ENCODE results near the gene CEP97. TPM values are rescaled to one million over a fixed set of nuclear protein-coding genes. Genes with fewer than 3 reads are reported as not detected.
A peak's percentile ranks its signal among the peaks of the same experiment; 100 is the strongest.

The CEP97 gene, protein sequence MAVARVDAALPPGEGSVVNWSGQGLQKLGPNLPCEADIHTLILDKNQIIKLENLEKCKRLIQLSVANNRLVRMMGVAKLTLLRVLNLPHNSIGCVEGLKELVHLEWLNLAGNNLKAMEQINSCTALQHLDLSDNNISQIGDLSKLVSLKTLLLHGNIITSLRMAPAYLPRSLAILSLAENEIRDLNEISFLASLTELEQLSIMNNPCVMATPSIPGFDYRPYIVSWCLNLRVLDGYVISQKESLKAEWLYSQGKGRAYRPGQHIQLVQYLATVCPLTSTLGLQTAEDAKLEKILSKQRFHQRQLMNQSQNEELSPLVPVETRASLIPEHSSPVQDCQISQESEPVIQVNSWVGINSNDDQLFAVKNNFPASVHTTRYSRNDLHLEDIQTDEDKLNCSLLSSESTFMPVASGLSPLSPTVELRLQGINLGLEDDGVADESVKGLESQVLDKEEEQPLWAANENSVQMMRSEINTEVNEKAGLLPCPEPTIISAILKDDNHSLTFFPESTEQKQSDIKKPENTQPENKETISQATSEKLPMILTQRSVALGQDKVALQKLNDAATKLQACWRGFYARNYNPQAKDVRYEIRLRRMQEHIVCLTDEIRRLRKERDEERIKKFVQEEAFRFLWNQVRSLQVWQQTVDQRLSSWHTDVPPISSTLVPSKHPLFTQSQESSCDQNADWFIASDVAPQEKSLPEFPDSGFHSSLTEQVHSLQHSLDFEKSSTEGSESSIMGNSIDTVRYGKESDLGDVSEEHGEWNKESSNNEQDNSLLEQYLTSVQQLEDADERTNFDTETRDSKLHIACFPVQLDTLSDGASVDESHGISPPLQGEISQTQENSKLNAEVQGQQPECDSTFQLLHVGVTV
- total RNA-seq (10 to 100 TPM in 4 of 5 donors, 1 to 10 TPM in 1; 9.9 to 13.9 (median 12.7) TPM), total RNA-seq (7.5 to 54.9 (median 29.2) reads per million in 29 experiments)
- total RNA-seq (2013) = 14.4 TPM

DNA sequence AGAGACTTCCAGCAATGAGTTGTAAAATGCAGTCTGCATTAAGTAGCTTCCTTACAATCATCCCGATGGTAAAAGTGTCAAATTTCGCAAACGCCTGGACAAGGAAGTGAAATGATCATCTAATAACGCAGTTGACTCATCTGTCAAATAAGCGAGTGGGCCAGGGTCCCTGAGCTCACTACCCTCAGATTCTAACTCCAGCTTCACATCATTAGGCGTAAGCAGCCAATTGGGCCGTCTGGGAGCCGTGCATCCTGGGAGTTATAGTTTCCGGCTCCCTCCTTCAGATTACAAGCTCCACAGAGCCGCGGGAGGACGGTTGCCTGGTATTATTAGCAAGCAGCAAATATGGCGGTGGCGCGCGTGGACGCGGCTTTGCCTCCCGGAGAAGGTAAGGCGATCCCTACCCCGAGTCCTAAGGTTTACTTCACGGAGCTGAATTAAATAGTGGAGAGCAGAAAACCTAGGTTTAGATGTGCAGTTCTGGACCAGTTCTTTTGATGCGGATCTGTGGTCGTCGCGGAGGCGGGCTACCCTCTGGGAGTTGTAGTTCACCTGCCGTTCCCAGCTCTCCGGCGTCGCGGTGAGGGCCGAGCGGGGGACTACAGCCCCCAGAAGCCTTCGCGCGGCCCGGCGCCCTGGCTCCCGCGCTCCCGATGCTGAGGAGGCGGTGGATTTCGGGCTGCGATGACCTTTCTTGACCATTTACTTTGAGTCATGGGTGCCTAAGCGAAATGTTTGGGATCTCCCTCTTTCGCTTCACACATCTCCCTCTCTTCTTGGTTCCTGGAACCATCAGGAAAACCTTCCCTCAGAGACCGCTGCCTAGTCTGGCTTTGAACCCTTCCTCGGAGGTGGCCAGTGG, at the start of gene CEP97:
CEP97 (plus strand) TSS at position 286 of the 865 bp plus-strand sequence; CDS start at position 349, 63 bp downstream.
- peak within 1 kb of the TSS; percentile 75 to 99 for H3K4me3 ChIP-seq (ENCODE audit: control insufficient read depth in 1 of 2, extremely low read depth in 1 of 2, low read length in 1 of 2)
- Mint-ChIP-seq H3K36me3 (peaks cover 14% of the 10 kb centered on the region), H3K9me3 (no peaks in the 10 kb centered on the region), H3K4me1 (peaks cover 45 to 56% (median 51%) of the 10 kb centered on the region in 3 donors), H3K27ac (peak within 1 kb of the TSS; percentile 98 to 99), H3K27me3 (no peaks in the 10 kb centered on the region), H3K4me3 (peak within 1 kb of the TSS; percentile 97 to 99 (median 98))
- H3K9me3 ChIP-seq = no peaks in the 10 kb centered on the region
- peak within 1 kb of the TSS; percentile 56 for H3K27ac ChIP-seq (ENCODE audit: low read length)
- no peaks in the 10 kb centered on the region for H3K27me3 ChIP-seq (replicated peaks in 1 of 2; ENCODE audit: control insufficient read depth in 2 of 2, extremely low read depth in 1 of 2, insufficient read depth in 2 of 2, low read length in 1 of 2)
- DNase-seq (peak; percentile 73 to 91 (median 82)), ATAC-seq (replicated peaks in 1 of 4) (peak; percentile 95 to 99 (median 96))
- H3K4me1 ChIP-seq (ENCODE audit: control insufficient read depth in 1 of 2, extremely low read depth in 1 of 2, insufficient read depth in 2 of 2, low read length in 2 of 2) = peaks cover 25 to 33% of the 10 kb centered on the region in 2 experiments
- ChIA-PET POLR2A (interaction anchor here (0.6 to 1.7 kb wide), 14 partner anchors 18 to 1016 kb away, joined by 3 to 10 read pairs (median 4); partner anchors contain the start of genes ZBTB11 (in 2 of the 2), NFKBIZ (in 1 of the 2), NXPE3 (in 1 of the 2) and PCNP (in 1 of the 2)), CTCF (interaction anchor here (0.6 to 1.9 kb wide), 14 partner anchors 8 to 1893 kb away, joined by 3 to 12 read pairs (median 4); partner anchors contain the start of genes NXPE3 (in 1 of the 2), PCNP (in 1 of the 2) and RPL24 (in 1 of the 2))
- peaks cover 4 to 20% of the 10 kb centered on the region in 2 donors for H3K36me3 ChIP-seq (ENCODE audit: control insufficient read depth in 2 of 2, extremely low read depth in 1 of 2, insufficient read depth in 1 of 2, low read length in 1 of 2)
- under 1% methylated on average over 34 of the region's 49 CpGs for WGBS (ENCODE audit: insufficient coverage)

DNA sequence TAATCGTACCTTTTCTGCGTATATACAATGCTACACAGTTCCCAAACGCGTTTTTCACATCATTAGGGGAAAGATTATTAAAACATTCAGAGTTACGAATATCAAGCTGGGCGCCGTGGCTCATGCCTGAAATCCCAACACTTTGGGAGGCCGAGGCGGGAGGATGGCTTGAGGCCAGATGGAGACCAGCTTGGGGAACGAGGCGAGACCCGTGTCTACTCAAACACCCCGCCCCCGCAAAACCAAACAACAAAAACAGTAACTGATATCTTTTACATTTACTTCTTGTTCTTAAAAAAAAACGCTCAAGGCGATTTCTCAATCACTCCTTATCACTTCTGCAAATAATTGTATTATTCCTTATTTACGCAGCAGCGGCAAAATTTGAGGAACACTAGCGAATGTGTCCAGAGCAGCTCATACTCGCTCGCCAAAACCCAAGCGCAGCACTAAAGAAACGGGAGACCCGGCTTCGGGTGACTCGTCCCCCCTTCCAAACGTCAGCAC, 48.7 kb upstream of the CEP97 start:
- ATAC-seq (replicated peaks in 1 of 4) = no peak
- Histone ChIP-seq H3K36me3 (ENCODE audit: control insufficient read depth in 2 of 2, extremely low read depth in 1 of 2, insufficient read depth in 1 of 2, low read length in 1 of 2) (peaks cover 0 to 14% of the 10 kb centered on the region in 2 donors), H3K27ac (ENCODE audit: low read length) (peak overlapping the region; percentile 98), H3K27me3 (replicated peaks in 1 of 2; ENCODE audit: control insufficient read depth in 2 of 2, extremely low read depth in 1 of 2, insufficient read depth in 2 of 2, low read length in 1 of 2) (no peaks in the 10 kb centered on the region), H3K9me3 (no peaks in the 10 kb centered on the region), H3K4me3 (ENCODE audit: control insufficient read depth in 1 of 2, extremely low read depth in 1 of 2, low read length in 1 of 2) (peak overlapping the region; percentile 89 to 97), H3K4me1 (ENCODE audit: control insufficient read depth in 1 of 2, extremely low read depth in 1 of 2, insufficient read depth in 2 of 2, low read length in 2 of 2) (peaks cover 24 to 28% of the 10 kb centered on the region in 2 experiments)
- Mint-ChIP-seq H3K9me3 (no peaks in the 10 kb centered on the region), H3K27ac (peak overlapping the region; percentile 91 to 93), H3K4me1 (peaks cover 57 to 58% (median 58%) of the 10 kb centered on the region in 3 donors), H3K4me3 (peak overlapping the region; percentile 91 to 98 (median 95)), H3K36me3 (peaks cover 23% of the 10 kb centered on the region), H3K27me3 (no peaks in the 10 kb centered on the region)
- peak in 4 of 35 experiments; percentile 4 to 15 (median 6) for DNase-seq
- ChIA-PET POLR2A (interaction anchor here (0.6 to 4.5 kb wide), 8 partner anchors 10 to 962 kb away, joined by 4 to 37 read pairs (median 10); partner anchors contain the start of genes RPL24 (in 2 of the 2), CEP97 (in 1 of the 2), NXPE3 (in 1 of the 2) and PCNP (in 1 of the 2)), CTCF (interaction anchor here (0.6 to 3.8 kb wide), 6 partner anchors 9 to 169 kb away, joined by 3 to 13 read pairs (median 6); partner anchors contain the start of genes CEP97 (in 1 of the 2), PCNP (in 1 of the 2) and RPL24 (in 1 of the 2))
- whole genome bisulfite sequencing (ENCODE audit: insufficient coverage) = 4% methylated on average over 23 of the region's 27 CpGs

DNA sequence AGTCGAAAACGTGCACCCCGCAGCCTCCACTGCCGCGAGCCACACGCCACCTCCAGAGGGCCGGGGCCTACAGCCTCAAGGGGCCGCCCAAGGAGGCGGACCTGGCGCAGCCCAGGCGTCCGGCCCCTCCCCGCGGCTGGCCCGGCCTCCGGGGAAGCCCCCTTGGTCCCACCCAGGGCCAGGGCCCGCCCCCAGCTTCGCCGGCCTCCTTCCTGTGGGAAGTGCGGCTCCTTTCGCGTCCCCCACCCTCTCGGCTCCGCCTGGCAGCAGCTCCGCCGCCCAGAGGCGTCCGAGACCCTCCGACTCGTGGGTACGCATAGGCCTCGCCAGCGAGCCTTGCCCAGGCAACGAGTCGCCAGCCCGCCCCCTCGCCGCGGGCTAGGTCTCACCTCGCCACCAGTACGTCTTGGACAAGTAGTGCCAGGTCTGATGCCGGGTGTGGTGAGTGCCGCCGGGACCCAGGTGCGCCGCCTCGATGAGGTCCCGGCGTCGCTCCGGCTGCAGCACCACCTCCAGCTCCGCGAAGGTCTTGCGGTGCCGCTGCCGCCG, 48.1 kb upstream of the CEP97 start:
- ChIA-PET POLR2A (interaction anchor here (0.6 to 4.5 kb wide), 8 partner anchors 10 to 198 kb away, joined by 4 to 37 read pairs (median 10); partner anchors contain the start of genes RPL24 (in 2 of the 2), CEP97 (in 1 of the 2), NXPE3 (in 1 of the 2) and PCNP (in 1 of the 2)), CTCF (interaction anchor here (0.6 to 3.8 kb wide), 8 partner anchors 9 to 169 kb away, joined by 3 to 13 read pairs (median 4); partner anchors contain the start of genes CEP97 (in 1 of the 2), PCNP (in 1 of the 2) and RPL24 (in 1 of the 2))
- Histone ChIP-seq H3K4me1 (ENCODE audit: control insufficient read depth in 1 of 2, extremely low read depth in 1 of 2, insufficient read depth in 2 of 2, low read length in 2 of 2) (peaks cover 24 to 28% of the 10 kb centered on the region in 2 experiments), H3K9me3 (no peaks in the 10 kb centered on the region), H3K27ac (ENCODE audit: low read length) (peak overlapping the region; percentile 98), H3K36me3 (ENCODE audit: control insufficient read depth in 2 of 2, extremely low read depth in 1 of 2, insufficient read depth in 1 of 2, low read length in 1 of 2) (peaks cover 3 to 15% of the 10 kb centered on the region in 2 donors), H3K4me3 (ENCODE audit: control insufficient read depth in 1 of 2, extremely low read depth in 1 of 2, low read length in 1 of 2) (peak overlapping the region; percentile 89 to 97), H3K27me3 (replicated peaks in 1 of 2; ENCODE audit: control insufficient read depth in 2 of 2, extremely low read depth in 1 of 2, insufficient read depth in 2 of 2, low read length in 1 of 2) (no peaks in the 10 kb centered on the region)
- Mint-ChIP-seq H3K36me3 (peaks cover 25% of the 10 kb centered on the region), H3K9me3 (no peaks in the 10 kb centered on the region), H3K27ac (peak overlapping the region; percentile 97 to 99), H3K27me3 (no peaks in the 10 kb centered on the region), H3K4me1 (peaks cover 61 to 62% (median 61%) of the 10 kb centered on the region in 3 donors), H3K4me3 (peak overlapping the region; percentile 91 to 98 (median 95))
- peak; percentile 87 to 96 (median 93) for DNase-seq
- ATAC-seq (replicated peaks in 1 of 4) = peak; percentile 85 to 89 (median 86)
- WGBS (ENCODE audit: insufficient coverage) = 0% methylated on average over 57 of the region's 57 CpGs

DNA sequence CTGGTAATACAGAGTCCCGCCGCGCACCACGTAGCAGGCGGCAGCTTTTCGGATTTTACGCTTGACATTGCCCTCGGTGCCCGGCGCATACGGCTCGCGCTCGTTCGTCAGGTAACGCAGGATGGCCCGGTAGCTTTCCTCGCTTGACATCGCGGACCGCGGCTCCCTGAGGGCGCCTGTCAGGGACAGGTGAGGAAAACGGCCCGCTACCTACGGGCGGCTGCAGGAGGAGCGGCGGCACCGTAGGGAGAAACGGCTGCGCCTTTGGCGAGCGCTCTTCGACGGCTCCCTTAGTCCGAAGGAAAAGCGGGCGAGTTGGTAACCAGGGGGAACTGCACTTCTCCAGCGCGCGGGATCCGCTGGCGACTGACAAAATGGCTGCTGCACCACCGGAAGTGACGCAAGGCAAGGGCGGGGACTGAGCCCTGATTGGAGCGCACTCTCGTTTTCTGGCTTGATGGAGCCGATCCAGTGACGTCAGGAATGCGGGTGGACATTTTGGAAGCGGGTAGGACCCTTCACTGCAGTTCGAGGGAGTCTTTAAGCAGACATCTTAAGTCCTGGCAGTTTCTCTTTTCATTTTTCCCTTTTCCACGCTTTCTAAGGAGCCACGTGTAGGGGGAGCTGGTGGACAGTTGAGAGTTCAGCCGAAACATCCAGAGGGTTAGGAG, 47.5 kb upstream of the CEP97 start, which contains the start of gene ZBTB11:
ZBTB11 (minus strand) TSS at position 368 of the 671 bp plus-strand sequence; CDS start at position 150, 218 bp downstream.
- no peaks in the 10 kb centered on the region for H3K27me3 Mint-ChIP-seq
- Histone ChIP-seq H3K27me3 (replicated peaks in 1 of 2; ENCODE audit: control insufficient read depth in 2 of 2, extremely low read depth in 1 of 2, insufficient read depth in 2 of 2, low read length in 1 of 2) (no peaks in the 10 kb centered on the region), H3K4me1 (ENCODE audit: control insufficient read depth in 1 of 2, extremely low read depth in 1 of 2, insufficient read depth in 2 of 2, low read length in 2 of 2) (peaks cover 24 to 32% of the 10 kb centered on the region in 2 experiments), H3K27ac (ENCODE audit: low read length) (peak within 1 kb of the TSS; percentile 98), H3K9me3 (no peaks in the 10 kb centered on the region), H3K4me3 (ENCODE audit: control insufficient read depth in 1 of 2, extremely low read depth in 1 of 2, low read length in 1 of 2) (peak within 1 kb of the TSS; percentile 89 to 97), H3K36me3 (ENCODE audit: control insufficient read depth in 2 of 2, extremely low read depth in 1 of 2, insufficient read depth in 1 of 2, low read length in 1 of 2) (peaks cover 9 to 19% of the 10 kb centered on the region in 2 donors)
- DNase-seq (peak; percentile 98 to 100 (median 100)), ATAC-seq (replicated peaks in 1 of 4) (peak; percentile 72 to 75 (median 72))
- under 1% methylated on average over 50 of the region's 57 CpGs for WGBS (ENCODE audit: insufficient coverage)
- CTCF ChIA-PET = interaction anchor here (0.6 to 3.8 kb wide), 5 partner anchors 8 to 128 kb away, joined by 3 to 13 read pairs (median 4); partner anchors contain the start of gene PCNP (in 1 of the 2)
- H3K4me3 Mint-ChIP-seq = peak within 1 kb of the TSS; percentile 91 to 98 (median 95)
- peaks cover 22% of the 10 kb centered on the region for H3K36me3 Mint-ChIP-seq
- POLR2A ChIA-PET = interaction anchor here (0.6 to 4.5 kb wide), 11 partner anchors 9 to 847 kb away, joined by 3 to 37 read pairs (median 5); partner anchors contain the start of genes CEP97 (in 2 of the 2), PCNP (in 2 of the 2), RPL24 (in 2 of the 2) and NXPE3 (in 1 of the 2)
- peaks cover 58 to 59% (median 58%) of the 10 kb centered on the region in 3 donors for H3K4me1 Mint-ChIP-seq
- no peaks in the 10 kb centered on the region for H3K9me3 Mint-ChIP-seq
- H3K27ac Mint-ChIP-seq = peak within 1 kb of the TSS; percentile 97 to 99

Measured in T-cell (primary cell).